Cardiac muscle cell (in vitro differentiated cells and primary cell): Measurements from ENCODE around the gene TNNT2. TPM values are rescaled to one million over a fixed set of nuclear protein-coding genes. Genes with fewer than 3 reads are reported as not detected.

Experiments used
- DNase-seq, 2 donors: peaks; one replicate each; pipeline versions ENCODE4 v3.0.0 to v3.0.0-alpha.2; 2010 to 2017; ENCODE audit warnings: low read depth in 1 of 2, low spot score in 1 of 2
- H3K27ac ChIP-seq: fragments of 200-600 bp; sonication (generic); 2 replicates; pipeline ENCODE4 v1.5.1; 2016
- H3K27me3 ChIP-seq: fragments of 200-600 bp; sonication (generic); 2 replicates; pipeline ENCODE4 v1.6.0; 2016; ENCODE audit warnings: control low read depth
- H3K36me3 ChIP-seq: fragments of 200-600 bp; sonication (generic); 2 replicates; pipeline ENCODE4 v1.5.1; 2016; ENCODE audit warnings: control low read depth
- H3K4me1 ChIP-seq: fragments of 200-600 bp; sonication (generic); 2 replicates; pipeline ENCODE4 v1.8.1; 2017; ENCODE audit warnings: low read depth, mild to moderate bottlenecking, mixed run types
- H3K4me3 ChIP-seq: fragments of 200-600 bp; sonication (generic); 2 replicates; pipeline ENCODE4 v1.5.1; 2016; ENCODE audit warnings: mild to moderate bottlenecking
- H3K9me3 ChIP-seq: fragments of 200-600 bp; sonication (generic); 2 replicates; pipeline ENCODE4 v1.5.1; 2017; ENCODE audit warnings: low read depth, mild to moderate bottlenecking, control low read depth
- polyA plus RNA-seq: library from polyadenylated mRNA; unstranded; fragments of >200 nt; fragmentation: Nextera tagmentation; extraction: Ambion mirVana; gene quantifications from 2 replicates; pipeline ENCODE4 v1.2.1, GENCODE V29; 2016
- total RNA-seq: library from RNA; depleted of rRNA; stranded (reverse); fragments of >200 nt; gene quantifications from 2 replicates; pipeline ENCODE4 v1.2.3, GENCODE V29; 2016
- TF ChIP-seq, protein P1 (sequence below): IDR thresholded peaks from 2 replicates; pipeline ENCODE4 v1.5.1; 2012; ENCODE audit warnings: low read depth, mild to moderate bottlenecking, low read length

Gene TNNT2
- total and polyA plus RNA-seq, 2 experiments from 2014 or later, result 7,232 to 9,291 TPM

DNA sequence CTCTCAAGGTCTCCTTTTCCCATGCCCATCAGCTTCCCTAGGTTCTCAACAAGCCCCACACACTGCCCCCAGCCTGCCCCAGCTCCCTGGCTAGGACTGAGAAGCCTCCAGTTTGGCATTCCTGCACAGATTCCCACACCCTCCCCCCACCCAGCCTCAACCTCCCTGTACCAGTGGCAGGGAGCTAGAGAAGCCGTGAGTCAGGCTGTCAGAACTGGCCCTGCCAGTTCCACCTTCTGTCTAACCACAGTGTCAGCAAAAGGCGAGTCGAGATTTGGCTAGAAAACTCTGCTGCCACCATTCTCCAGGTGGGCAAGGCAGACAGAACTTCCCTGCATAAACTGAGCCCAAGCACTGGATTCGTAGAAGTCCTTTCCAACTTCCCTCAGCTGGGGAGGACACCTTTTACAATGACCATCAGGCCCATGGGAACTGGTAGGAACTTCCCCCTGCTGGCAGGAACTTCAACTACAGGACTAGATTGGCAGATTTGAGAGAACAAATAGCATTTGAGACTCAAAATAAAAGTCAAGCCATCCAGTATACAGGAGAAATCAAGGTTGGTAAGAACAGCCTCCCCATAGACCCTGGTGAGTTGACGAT is 31.0 kb downstream of the TNNT2 start:
- no peaks in the 10 kb centered on the region for H3K27me3 ChIP-seq
- H3K4me3 ChIP-seq, result no peak overlapping the region
- H3K36me3 ChIP-seq, result no peaks in the 10 kb centered on the region
- TF ChIP-seq, protein P1, sequence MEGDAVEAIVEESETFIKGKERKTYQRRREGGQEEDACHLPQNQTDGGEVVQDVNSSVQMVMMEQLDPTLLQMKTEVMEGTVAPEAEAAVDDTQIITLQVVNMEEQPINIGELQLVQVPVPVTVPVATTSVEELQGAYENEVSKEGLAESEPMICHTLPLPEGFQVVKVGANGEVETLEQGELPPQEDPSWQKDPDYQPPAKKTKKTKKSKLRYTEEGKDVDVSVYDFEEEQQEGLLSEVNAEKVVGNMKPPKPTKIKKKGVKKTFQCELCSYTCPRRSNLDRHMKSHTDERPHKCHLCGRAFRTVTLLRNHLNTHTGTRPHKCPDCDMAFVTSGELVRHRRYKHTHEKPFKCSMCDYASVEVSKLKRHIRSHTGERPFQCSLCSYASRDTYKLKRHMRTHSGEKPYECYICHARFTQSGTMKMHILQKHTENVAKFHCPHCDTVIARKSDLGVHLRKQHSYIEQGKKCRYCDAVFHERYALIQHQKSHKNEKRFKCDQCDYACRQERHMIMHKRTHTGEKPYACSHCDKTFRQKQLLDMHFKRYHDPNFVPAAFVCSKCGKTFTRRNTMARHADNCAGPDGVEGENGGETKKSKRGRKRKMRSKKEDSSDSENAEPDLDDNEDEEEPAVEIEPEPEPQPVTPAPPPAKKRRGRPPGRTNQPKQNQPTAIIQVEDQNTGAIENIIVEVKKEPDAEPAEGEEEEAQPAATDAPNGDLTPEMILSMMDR, result peak; percentile 77
- DNase-seq, result peak; percentile 65 to 86
- H3K9me3 ChIP-seq, result no peaks in the 10 kb centered on the region
- H3K27ac ChIP-seq, result no peak overlapping the region
- H3K4me1 ChIP-seq, result peaks cover 3% of the 10 kb centered on the region

DNA sequence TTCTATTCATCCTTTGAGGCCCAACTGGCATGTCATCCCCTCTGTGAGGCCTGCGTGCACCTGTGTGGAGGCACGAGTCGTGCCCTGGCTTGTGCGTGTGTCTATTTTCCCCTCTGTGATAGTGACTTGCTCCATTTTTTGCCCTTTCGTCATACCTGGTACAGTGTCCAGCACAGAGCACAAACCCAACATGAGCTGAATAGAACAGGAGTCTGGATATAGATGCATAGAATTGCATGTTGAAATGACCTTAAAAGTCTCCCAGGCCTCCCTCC is 32.5 kb downstream of the TNNT2 start:
- TF ChIP-seq, protein P1, result no peak
- no peak for DNase-seq
- Histone ChIP-seq H3K36me3 (no peaks in the 10 kb centered on the region), H3K27me3 (no peaks in the 10 kb centered on the region), H3K4me1 (peaks cover 3% of the 10 kb centered on the region), H3K4me3 (no peak overlapping the region), H3K9me3 (no peaks in the 10 kb centered on the region), H3K27ac (no peak overlapping the region)

DNA sequence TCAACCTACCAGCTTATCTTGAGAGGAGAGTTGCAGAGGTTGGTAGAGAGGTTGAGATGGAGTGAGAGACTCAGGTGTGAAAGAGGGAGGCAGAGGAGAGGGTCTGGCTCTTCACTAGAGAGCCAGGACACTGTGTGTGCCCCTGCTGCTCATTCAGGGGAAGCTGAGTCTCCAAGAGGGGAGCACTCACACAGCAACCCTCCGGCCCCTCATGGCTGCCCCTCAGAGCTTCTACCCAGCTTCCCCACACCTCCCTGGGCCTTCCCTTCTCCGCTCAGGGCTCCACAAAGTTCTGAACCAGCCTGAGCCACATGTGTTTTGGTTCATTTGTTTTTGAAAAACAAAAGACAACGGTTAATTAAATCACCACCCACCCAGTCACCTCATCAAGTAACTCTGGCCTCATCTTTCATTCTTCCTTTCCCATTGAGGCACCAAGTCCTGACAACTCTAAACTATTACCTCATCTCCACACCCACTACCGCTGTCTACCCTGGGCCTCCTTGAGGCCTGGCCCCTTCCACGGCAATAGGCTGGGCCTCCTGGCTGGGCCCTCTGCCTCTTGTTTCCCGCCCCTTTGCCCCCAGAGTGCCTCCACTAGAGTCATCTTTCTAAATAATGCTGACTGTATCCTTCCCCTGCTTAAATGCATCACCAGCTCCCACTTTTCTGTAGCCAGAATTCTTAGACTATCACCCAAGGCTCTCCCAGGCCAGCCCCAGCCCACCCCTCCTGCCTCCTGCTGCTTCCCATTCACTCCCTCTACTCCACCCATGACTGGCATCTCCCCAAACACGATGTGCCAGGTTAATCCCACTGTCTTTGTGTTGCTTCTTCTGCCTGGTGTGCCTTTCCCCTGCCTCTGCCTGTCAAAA is 33.0 kb downstream of the TNNT2 start:
- TF ChIP-seq, protein P1, result no peak
- Histone ChIP-seq H3K4me1 (peaks cover 3% of the 10 kb centered on the region), H3K9me3 (no peaks in the 10 kb centered on the region), H3K36me3 (no peaks in the 10 kb centered on the region), H3K4me3 (no peak overlapping the region), H3K27me3 (no peaks in the 10 kb centered on the region), H3K27ac (no peak overlapping the region)
- DNase-seq, result no peak

DNA sequence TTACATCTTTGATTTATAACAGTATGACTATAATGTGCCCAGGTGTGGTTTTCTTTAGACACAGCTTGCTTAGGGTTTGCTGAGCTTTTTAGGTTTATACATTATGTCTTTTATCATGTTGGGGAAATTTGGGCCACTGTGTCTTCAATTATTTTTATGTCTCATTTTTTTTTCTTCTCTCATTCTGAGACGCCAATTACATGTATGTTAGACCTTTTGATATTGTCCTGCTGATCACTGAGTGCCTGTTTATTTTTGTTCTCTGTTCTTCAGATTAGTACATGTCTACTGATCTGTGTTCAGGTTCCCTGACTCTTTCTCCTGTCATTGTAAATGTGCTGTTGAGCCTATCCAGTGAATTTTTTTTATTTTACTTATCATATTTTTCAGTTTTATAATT is 36.1 kb downstream of the TNNT2 start:
- no peak overlapping the region for H3K4me3 ChIP-seq
- H3K27ac ChIP-seq, result no peak overlapping the region
- H3K36me3 ChIP-seq, result no peaks in the 10 kb centered on the region
- no peaks in the 10 kb centered on the region for H3K4me1 ChIP-seq
- TF ChIP-seq, protein P1, result no peak
- H3K9me3 ChIP-seq, result no peaks in the 10 kb centered on the region
- no peaks in the 10 kb centered on the region for H3K27me3 ChIP-seq
- DNase-seq, result no peak

DNA sequence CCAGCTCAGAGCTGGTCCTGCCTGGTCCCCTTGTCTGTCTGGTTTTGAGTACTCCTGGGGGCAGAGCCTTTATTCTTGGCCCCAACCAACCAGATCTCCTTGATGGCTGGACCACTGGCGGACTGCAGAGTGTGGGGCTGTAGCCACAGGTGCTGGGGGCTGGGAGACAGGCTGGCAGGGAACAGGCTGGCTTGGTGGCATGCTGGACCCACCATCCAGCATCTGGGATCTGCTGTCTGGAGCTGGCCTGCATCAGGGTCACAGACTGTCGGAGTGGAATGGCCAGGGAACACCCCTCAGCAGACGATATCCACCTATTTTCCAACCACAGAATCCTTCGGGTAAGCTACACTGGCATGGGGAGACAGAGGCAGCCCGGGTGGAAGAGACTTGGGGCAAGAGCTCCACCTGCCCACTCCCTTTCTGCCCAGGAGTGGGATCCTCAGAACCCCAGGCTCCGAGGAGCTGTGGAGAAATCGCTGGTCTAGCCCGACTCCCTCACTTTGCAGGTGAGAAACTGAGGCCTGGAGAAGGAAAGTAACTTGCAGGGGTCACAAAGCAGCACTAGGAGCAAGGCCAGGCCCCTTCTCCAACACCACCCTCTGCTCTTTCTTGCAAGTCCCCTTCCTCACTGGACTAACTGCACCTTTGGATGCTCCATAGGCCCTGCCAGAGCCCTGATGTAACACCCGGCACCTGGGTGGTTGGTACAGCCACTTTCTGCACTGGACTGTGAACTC is 40.6 kb downstream of the TNNT2 start:
- Histone ChIP-seq H3K9me3 (no peaks in the 10 kb centered on the region), H3K27ac (no peak overlapping the region), H3K4me3 (no peak overlapping the region), H3K27me3 (no peaks in the 10 kb centered on the region), H3K4me1 (no peaks in the 10 kb centered on the region), H3K36me3 (no peaks in the 10 kb centered on the region)
- DNase-seq, result no peak
- TF ChIP-seq, protein P1, result no peak
